ENCODE data around the gene S1PR5. TPM values are rescaled to one million over a fixed set of nuclear protein-coding genes. Genes with fewer than 3 reads are reported as not detected.

Gene S1PR5
- total RNA-seq, 1 experiment from 2014 or later, result 2.4 TPM

DNA sequence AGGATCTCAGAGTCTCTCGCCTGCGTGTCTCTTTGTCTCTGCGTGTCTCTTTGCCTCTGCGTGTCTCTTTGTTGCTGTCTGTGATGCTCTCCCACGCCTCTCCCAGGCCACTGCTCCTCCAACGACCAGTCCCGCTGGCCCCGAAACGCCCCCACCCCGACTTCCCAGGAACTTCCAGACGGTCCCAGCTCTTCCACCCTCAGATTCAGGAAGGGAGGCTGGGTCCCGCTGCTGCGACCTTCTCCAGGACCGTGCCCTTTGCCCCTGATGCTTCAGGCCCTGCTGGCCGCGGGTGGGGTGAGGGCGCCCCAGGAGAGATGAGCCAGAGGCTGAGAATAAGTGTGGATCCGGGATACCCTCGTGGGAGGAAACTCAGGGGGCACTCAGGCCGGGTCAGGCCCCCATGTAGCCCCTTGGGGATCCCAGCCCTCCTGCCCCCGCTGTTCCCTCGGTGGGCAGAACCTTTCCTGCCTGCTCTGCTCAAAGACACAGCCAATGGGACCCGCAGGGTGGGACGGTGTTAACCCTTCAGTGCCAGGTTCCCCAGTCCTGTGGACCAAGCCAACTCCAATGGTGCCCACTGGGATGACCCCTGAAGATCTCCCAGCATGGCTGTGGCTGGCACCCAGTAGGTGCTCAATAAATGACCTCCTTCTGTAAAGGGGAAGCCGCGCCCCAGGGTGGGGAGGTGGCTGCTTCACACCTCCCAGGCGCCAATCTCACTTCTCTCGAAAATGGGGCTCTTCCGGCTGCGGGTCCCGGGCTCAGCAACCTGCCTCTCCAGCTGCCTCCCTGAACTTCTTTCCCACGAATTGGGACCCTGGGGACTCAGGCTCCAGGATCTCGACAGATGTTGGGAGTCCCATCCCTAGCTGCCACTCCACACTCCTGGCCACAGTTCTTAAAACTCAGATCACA lies 1.5 kb upstream of the S1PR5 start:
- peak overlapping the region; percentile 68; the same call in 1 of the 2 replicates for H3K4me3 ChIP-seq (ENCODE audit: low read length)
- intact Hi-C loops (cut with micrococcal nuclease), result no loop called here
- BruUV-seq (replicated peaks), result no TSS peak
- no peaks in the 10 kb centered on the region for H3K9me2 ChIP-seq (replicated peaks; ENCODE audit: low read length)
- no peaks in the 10 kb centered on the region for H3K27me3 ChIP-seq (ENCODE audit: low read length)
- H3K4me2 ChIP-seq (ENCODE audit: low read length), result peak overlapping the region; percentile 90
- no peak for DNase-seq
- POLR2A ChIA-PET (ENCODE audit: unreplicated experiment), result interaction anchor here (0.6 kb wide), 1 partner anchor 9 kb away, joined by 5 read pairs; no protein-coding TSS in a partner anchor
- TF ChIP-seq, protein P1, sequence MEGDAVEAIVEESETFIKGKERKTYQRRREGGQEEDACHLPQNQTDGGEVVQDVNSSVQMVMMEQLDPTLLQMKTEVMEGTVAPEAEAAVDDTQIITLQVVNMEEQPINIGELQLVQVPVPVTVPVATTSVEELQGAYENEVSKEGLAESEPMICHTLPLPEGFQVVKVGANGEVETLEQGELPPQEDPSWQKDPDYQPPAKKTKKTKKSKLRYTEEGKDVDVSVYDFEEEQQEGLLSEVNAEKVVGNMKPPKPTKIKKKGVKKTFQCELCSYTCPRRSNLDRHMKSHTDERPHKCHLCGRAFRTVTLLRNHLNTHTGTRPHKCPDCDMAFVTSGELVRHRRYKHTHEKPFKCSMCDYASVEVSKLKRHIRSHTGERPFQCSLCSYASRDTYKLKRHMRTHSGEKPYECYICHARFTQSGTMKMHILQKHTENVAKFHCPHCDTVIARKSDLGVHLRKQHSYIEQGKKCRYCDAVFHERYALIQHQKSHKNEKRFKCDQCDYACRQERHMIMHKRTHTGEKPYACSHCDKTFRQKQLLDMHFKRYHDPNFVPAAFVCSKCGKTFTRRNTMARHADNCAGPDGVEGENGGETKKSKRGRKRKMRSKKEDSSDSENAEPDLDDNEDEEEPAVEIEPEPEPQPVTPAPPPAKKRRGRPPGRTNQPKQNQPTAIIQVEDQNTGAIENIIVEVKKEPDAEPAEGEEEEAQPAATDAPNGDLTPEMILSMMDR (conservative IDR thresholded peaks at IDR 0.05; ENCODE audit: low read depth, low read length), result no peak
- TF ChIP-seq EZH2phosphoT487 (IDR thresholded peaks at IDR 0.05; ENCODE audit: borderline replicate concordance, low read length), result no peak
- no peak for TF ChIP-seq EZH2 (IDR thresholded peaks at IDR 0.05; ENCODE audit: low read length, unreplicated experiment)
- H3K9ac ChIP-seq (ENCODE audit: low read length), result no peak overlapping the region
- no peaks in the 10 kb centered on the region for H4K20me1 ChIP-seq (ENCODE audit: low read length)
- no peaks in the 10 kb centered on the region for H3K79me2 ChIP-seq (ENCODE audit: low read length)
- H3K27ac ChIP-seq (ENCODE audit: low read length), result no peak overlapping the region
- no peaks in the 10 kb centered on the region for H3F3A ChIP-seq (ENCODE audit: low read length, unreplicated experiment)
- no peaks in the 10 kb centered on the region for H3K9me3 ChIP-seq (ENCODE audit: low read length)
- no peaks in the 10 kb centered on the region for H3K36me3 ChIP-seq (ENCODE audit: low read depth, low read length)
- no peak for ATAC-seq
- CTCF ChIA-PET, result no interaction called here
- H2AFZ ChIP-seq (ENCODE audit: low read length), result peak overlapping the region; percentile 85
- peaks cover 13% of the 10 kb centered on the region; the same call in 1 of the 2 replicates for H3K4me1 ChIP-seq (ENCODE audit: insufficient read depth, low read length)

DNA sequence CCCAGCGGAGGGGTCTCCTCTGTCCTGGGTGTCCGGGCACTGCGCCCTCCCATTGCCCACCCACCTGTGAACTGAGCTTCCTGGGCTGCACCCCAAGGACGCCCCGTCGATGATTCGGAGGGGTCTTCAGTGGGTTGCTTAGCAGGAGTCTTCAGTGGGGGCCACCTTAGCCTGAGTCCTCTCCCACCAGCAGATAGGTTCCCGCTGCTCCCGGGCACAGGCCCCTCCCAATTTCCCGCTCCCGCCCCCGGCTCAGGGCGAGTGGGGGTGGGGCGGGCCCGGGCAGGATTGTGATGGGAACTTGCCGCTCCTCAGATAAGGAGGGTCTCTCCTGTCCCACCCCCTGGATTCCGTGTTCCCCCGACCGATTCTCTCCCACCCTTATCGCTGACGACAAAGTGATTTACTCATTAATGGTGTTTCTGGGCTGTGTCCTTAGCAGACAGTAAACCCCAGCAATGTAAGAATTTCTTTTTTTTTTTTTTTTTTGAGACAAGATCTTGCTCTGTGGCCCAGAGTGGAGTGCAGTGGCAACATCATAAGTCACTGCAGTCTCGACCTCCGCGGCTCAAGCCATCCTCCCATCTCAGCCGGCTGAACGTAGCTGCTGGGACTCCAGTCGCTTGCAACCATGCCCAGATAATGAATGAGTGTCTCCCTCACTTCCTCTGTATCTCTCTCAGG lies 655 bp upstream of the S1PR5 start:
- Histone ChIP-seq H3K4me2 (ENCODE audit: low read length) (peak overlapping the region; percentile 90), H3F3A (ENCODE audit: low read length, unreplicated experiment) (no peaks in the 10 kb centered on the region), H3K27me3 (ENCODE audit: low read length) (no peaks in the 10 kb centered on the region), H4K20me1 (ENCODE audit: low read length) (no peaks in the 10 kb centered on the region), H2AFZ (ENCODE audit: low read length) (peak overlapping the region; percentile 85), H3K4me3 (ENCODE audit: low read length) (peak overlapping the region; percentile 68), H3K9ac (ENCODE audit: low read length) (no peak overlapping the region), H3K27ac (ENCODE audit: low read length) (no peak overlapping the region), H3K79me2 (ENCODE audit: low read length) (no peaks in the 10 kb centered on the region), H3K9me2 (replicated peaks; ENCODE audit: low read length) (no peaks in the 10 kb centered on the region), H3K36me3 (ENCODE audit: low read depth, low read length) (no peaks in the 10 kb centered on the region), H3K4me1 (ENCODE audit: insufficient read depth, low read length) (peaks cover 13% of the 10 kb centered on the region; the same call in 1 of the 2 replicates), H3K9me3 (ENCODE audit: low read length) (no peaks in the 10 kb centered on the region)
- intact Hi-C loops (cut with micrococcal nuclease), result no loop called here
- POLR2A ChIA-PET (ENCODE audit: unreplicated experiment), result interaction anchor here (0.6 kb wide), 1 partner anchor 8 kb away, joined by 5 read pairs; no protein-coding TSS in a partner anchor
- ATAC-seq, result peak; percentile 58
- CTCF ChIA-PET, result no interaction called here
- BruUV-seq (replicated peaks), result no TSS peak
- peak; percentile 41 for DNase-seq
- TF ChIP-seq EZH2 (IDR thresholded peaks at IDR 0.05; ENCODE audit: low read length, unreplicated experiment) (no peak), EZH2phosphoT487 (IDR thresholded peaks at IDR 0.05; ENCODE audit: borderline replicate concordance, low read length) (no peak)
- TF ChIP-seq, protein P1 (conservative IDR thresholded peaks at IDR 0.05; ENCODE audit: low read depth, low read length), result no peak

All from PC-3 (cell line).